ENCODE results near the gene DIS3L2.

DNA sequence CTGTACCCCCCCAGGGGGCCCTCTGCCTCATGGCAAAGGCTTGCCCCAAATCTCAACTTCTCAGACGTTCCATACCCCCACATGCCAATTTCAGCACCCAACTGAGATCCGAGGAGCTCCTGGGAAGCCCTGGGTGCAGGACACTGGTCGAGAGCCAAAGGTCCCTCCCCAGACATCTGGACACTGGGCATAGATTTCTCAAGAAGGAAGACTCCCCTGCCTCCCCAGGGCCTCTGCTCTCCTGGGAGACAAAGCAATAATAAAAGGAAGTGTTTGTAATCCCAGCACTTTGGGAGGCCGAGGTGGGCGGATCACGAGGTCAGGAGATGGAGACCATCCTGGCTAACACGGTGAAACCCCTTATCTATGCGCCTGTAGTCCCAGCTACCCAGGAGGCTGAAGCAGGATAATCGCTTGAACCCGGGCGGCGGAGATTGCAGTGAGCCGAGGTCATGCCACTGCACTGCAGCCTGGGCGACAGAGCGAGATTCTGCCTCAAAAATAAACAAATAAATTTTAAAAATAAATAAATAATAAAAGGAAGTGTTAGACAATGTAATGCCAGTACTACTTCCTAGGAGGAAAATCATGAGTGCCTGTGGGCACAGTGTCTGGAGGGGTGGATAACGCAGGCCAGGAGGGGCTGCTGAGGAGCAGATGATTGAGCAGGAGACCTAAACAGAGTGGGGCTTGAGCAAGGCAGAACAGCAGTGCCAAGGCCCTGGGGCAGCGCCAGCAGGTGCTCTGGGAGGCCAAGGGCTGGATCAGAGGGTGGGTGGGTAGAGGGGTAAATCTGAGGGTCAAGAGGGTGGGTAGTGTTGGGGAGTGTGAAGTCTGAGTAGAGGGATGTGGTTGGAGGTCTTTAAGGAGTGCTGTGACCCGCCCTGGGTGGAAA, 421.1 kb downstream of the DIS3L2 start:
- no peak for TF ChIP-seq POLR2A (IDR thresholded peaks at IDR 0.05)
- TF ChIP-seq CTCF (IDR thresholded peaks at IDR 0.05), result no peak

Measured in uterus (tissue), 2 donors.